Mesenchymal stem cell (in vitro differentiated cells and primary cell): Measurements from ENCODE around the gene SORBS1.
A peak's percentile ranks its signal among the peaks of the same experiment; 100 is the strongest.

Source experiments
- DNase-seq: peaks from one replicate; pipeline ENCODE4 v3.0.0-alpha.2; 2013
- H2AFZ ChIP-seq: one replicate; pipeline ENCODE4 v1.6.1; 2013; ENCODE audit warnings: low read depth, mild to moderate bottlenecking, control low read depth, inconsistent platforms, low read length, moderate library complexity
- H2AK5ac ChIP-seq: 2 replicates; pipeline ENCODE4 v1.6.1; 2013; ENCODE audit warnings: low read length, moderate library complexity, mild to moderate bottlenecking, inconsistent platforms; ENCODE audit not compliant: severe bottlenecking
- H2BK120ac ChIP-seq: one replicate; pipeline ENCODE4 v1.6.1; 2013; ENCODE audit warnings: low read depth, mild to moderate bottlenecking, inconsistent platforms, low read length, moderate library complexity
- H2BK12ac ChIP-seq, 2 experiments: one replicate each; pipeline ENCODE4 v1.6.1; 2013; ENCODE audit warnings: inconsistent platforms in 2 of 2, low read length in 2 of 2, mild to moderate bottlenecking in 2 of 2, moderate library complexity in 2 of 2, control low read depth in 1 of 2
- H2BK15ac ChIP-seq: one replicate; pipeline ENCODE4 v1.6.1; 2013; ENCODE audit warnings: mild to moderate bottlenecking, low read depth, inconsistent platforms; ENCODE audit not compliant: poor library complexity, severe bottlenecking
- H2BK5ac ChIP-seq: 2 replicates; pipeline ENCODE4 v1.6.1; 2013; ENCODE audit warnings: low read depth, mild to moderate bottlenecking, low read length, control low read depth, inconsistent platforms; ENCODE audit not compliant: poor library complexity, severe bottlenecking
- H3K14ac ChIP-seq, 2 experiments: one replicate each; pipeline ENCODE4 v1.6.1; 2013; ENCODE audit warnings: inconsistent platforms in 2 of 2, low read length in 2 of 2, control low read depth in 1 of 2, mild to moderate bottlenecking in 1 of 2, moderate library complexity in 1 of 2
- H3K18ac ChIP-seq, 2 experiments: one replicate each; pipeline ENCODE4 v1.6.1; 2013; ENCODE audit warnings: inconsistent platforms in 2 of 2, low read length in 2 of 2, control low read depth in 1 of 2, low read depth in 1 of 2, mild to moderate bottlenecking in 1 of 2
- H3K23ac ChIP-seq, 2 experiments: one replicate each; pipeline ENCODE4 v1.6.1; 2013; ENCODE audit warnings: inconsistent platforms in 2 of 2, low read length in 2 of 2, mild to moderate bottlenecking in 2 of 2, moderate library complexity in 2 of 2, control low read depth in 1 of 2
- H3K27ac ChIP-seq: 2 replicates; pipeline ENCODE4 v1.5.1; 2013; ENCODE audit warnings: mild to moderate bottlenecking, moderate library complexity, low read length, control low read depth, inconsistent platforms; ENCODE audit not compliant: poor library complexity, severe bottlenecking
- H3K27me3 ChIP-seq, 2 experiments: 2 replicates each; pipeline versions ENCODE4 v1.6.1 to v1.7.0; 2013; ENCODE audit warnings: low read length in 2 of 2, mild to moderate bottlenecking in 2 of 2, moderate library complexity in 2 of 2, control low read depth in 1 of 2, inconsistent platforms in 1 of 2; ENCODE audit not compliant: control insufficient read depth in 1 of 2, insufficient read depth in 1 of 2
- H3K36me3 ChIP-seq, 2 experiments: 2 replicates each; pipeline versions ENCODE4 v1.6.1 to v1.7.0; 2013; ENCODE audit warnings: low read length in 2 of 2, control low read depth in 1 of 2, inconsistent platforms in 1 of 2, low read depth in 1 of 2, mild to moderate bottlenecking in 1 of 2; ENCODE audit not compliant: insufficient read depth in 2 of 2, control insufficient read depth in 1 of 2
- H3K4ac ChIP-seq, 2 experiments: one replicate each; pipeline ENCODE4 v1.6.1; 2013; ENCODE audit warnings: inconsistent platforms in 2 of 2, low read length in 2 of 2, mild to moderate bottlenecking in 2 of 2, moderate library complexity in 2 of 2, control low read depth in 1 of 2, low read depth in 1 of 2
- H3K4me1 ChIP-seq: 2 replicates; pipeline ENCODE4 v1.6.1; 2013; ENCODE audit warnings: low read depth, low read length, control low read depth; ENCODE audit not compliant: control insufficient read depth, insufficient read depth
- H3K4me2 ChIP-seq: 2 replicates; pipeline ENCODE4 v1.6.1; 2013; ENCODE audit warnings: low read length, mild to moderate bottlenecking, inconsistent platforms; ENCODE audit not compliant: poor library complexity, severe bottlenecking
- H3K4me3 ChIP-seq, 2 experiments: 2 replicates each; pipeline versions ENCODE4 v1.5.1 to v1.7.0; 2013; ENCODE audit warnings: low read length in 2 of 2, mild to moderate bottlenecking in 2 of 2, control low read depth in 1 of 2, low read depth in 1 of 2; ENCODE audit not compliant: insufficient read depth in 1 of 2
- H3K79me1 ChIP-seq: replicated peaks from 2 replicates; pipeline ENCODE4 v1.6.1; 2013; ENCODE audit warnings: mild to moderate bottlenecking, control low read depth, low read length, inconsistent platforms; ENCODE audit not compliant: poor library complexity, severe bottlenecking
- H3K9ac ChIP-seq: 2 replicates; pipeline ENCODE4 v1.7.0; 2013; ENCODE audit warnings: mild to moderate bottlenecking, low read length, moderate library complexity
- H3K9me3 ChIP-seq: 2 replicates; pipeline ENCODE4 v1.7.0; 2013; ENCODE audit warnings: mild to moderate bottlenecking, low read length; ENCODE audit not compliant: control insufficient read depth
- H4K8ac ChIP-seq: one replicate; pipeline ENCODE4 v1.6.1; 2013; ENCODE audit warnings: inconsistent platforms, mild to moderate bottlenecking, low read length, moderate library complexity
- H4K91ac ChIP-seq: one replicate; pipeline ENCODE4 v1.6.1; 2013; ENCODE audit warnings: mild to moderate bottlenecking, low read length, inconsistent platforms
- WGBS: methylation state at CpG from one replicate; pipeline ENCODE4 v1.1.7; 2013; ENCODE audit warnings: mixed read lengths; 5-methylcytosine and 5-hydroxymethylcytosine counted together

Gene SORBS1

GRCh38 chr10:95522117-95522516, 39.1 kb downstream of the SORBS1 start:
- H3K4me3 ChIP-seq: no peak overlapping the region
- no peak overlapping the region for H2BK12ac ChIP-seq
- no peak overlapping the region for H4K91ac ChIP-seq
- no peak overlapping the region for H3K18ac ChIP-seq
- H4K8ac ChIP-seq: no peak overlapping the region
- H2AFZ ChIP-seq: no peak overlapping the region
- peaks cover 12% of the 10 kb centered on the region for H3K4me1 ChIP-seq
- H3K79me1 ChIP-seq: no peaks in the 10 kb centered on the region
- WGBS: 83% methylated on average over 2 of the region's 2 CpGs
- no peak overlapping the region for H3K14ac ChIP-seq
- no peak overlapping the region for H3K4ac ChIP-seq
- H3K4me2 ChIP-seq: no peak overlapping the region
- no peaks in the 10 kb centered on the region for H3K36me3 ChIP-seq
- H2AK5ac ChIP-seq: no peak overlapping the region
- H3K23ac ChIP-seq: no peak overlapping the region
- no peak overlapping the region for H3K27ac ChIP-seq
- DNase-seq: no peak
- H2BK5ac ChIP-seq: no peak overlapping the region
- H2BK15ac ChIP-seq: no peak overlapping the region
- no peaks in the 10 kb centered on the region for H3K9me3 ChIP-seq
- no peak overlapping the region for H3K9ac ChIP-seq
- H2BK120ac ChIP-seq: no peak overlapping the region
- peaks cover 0 to 8% of the 10 kb centered on the region in 2 experiments for H3K27me3 ChIP-seq

GRCh38 chr10:95520617-95521016, 40.6 kb downstream of the SORBS1 start:
- WGBS: no CpG with 5 or more reads among the region's 1 CpG
- no peak overlapping the region for H3K14ac ChIP-seq

GRCh38 chr10:95518455-95519452, 42.4 kb downstream of the SORBS1 start:
- no peak overlapping the region for H4K8ac ChIP-seq
- no peaks in the 10 kb centered on the region for H3K36me3 ChIP-seq
- H2AFZ ChIP-seq: no peak overlapping the region
- H3K9ac ChIP-seq: no peak overlapping the region
- no peak overlapping the region for H3K4ac ChIP-seq
- H2BK15ac ChIP-seq: no peak overlapping the region
- peaks cover 0 to 2% of the 10 kb centered on the region in 2 experiments for H3K27me3 ChIP-seq
- no peak overlapping the region for H3K14ac ChIP-seq
- no peak overlapping the region for H2BK12ac ChIP-seq
- H3K18ac ChIP-seq: no peak overlapping the region
- peak overlapping the region; percentile 87 for H3K27ac ChIP-seq
- no peak for DNase-seq
- no peak overlapping the region for H4K91ac ChIP-seq
- H3K4me2 ChIP-seq: no peak overlapping the region
- H2BK120ac ChIP-seq: no peak overlapping the region
- no peak overlapping the region for H3K23ac ChIP-seq
- H3K4me3 ChIP-seq: no peak overlapping the region
- no peak overlapping the region for H2BK5ac ChIP-seq
- peak overlapping the region; percentile 78 for H2AK5ac ChIP-seq
- H3K4me1 ChIP-seq: peaks cover 12% of the 10 kb centered on the region
- H3K79me1 ChIP-seq: no peaks in the 10 kb centered on the region
- no peaks in the 10 kb centered on the region for H3K9me3 ChIP-seq
- 69% methylated on average over 4 of the region's 8 CpGs for WGBS

More at GRCh38 chr10:95520617-95521016, 40.6 kb downstream of the SORBS1 start:
- no peak for DNase-seq
- Histone ChIP-seq H3K4me3 (no peak overlapping the region), H3K79me1 (no peaks in the 10 kb centered on the region), H4K8ac (no peak overlapping the region), H3K4me2 (no peak overlapping the region), H2BK5ac (no peak overlapping the region), H3K27ac (no peak overlapping the region), H2BK15ac (no peak overlapping the region), H3K4ac (no peak overlapping the region), H3K4me1 (peaks cover 12% of the 10 kb centered on the region), H3K36me3 (no peaks in the 10 kb centered on the region), H3K18ac (no peak overlapping the region), H3K9me3 (no peaks in the 10 kb centered on the region), H2BK120ac (no peak overlapping the region), H3K23ac (no peak overlapping the region), H2AK5ac (no peak overlapping the region), H2BK12ac (no peak overlapping the region), H3K27me3 (peaks cover 0 to 8% of the 10 kb centered on the region in 2 experiments), H4K91ac (no peak overlapping the region), H3K9ac (no peak overlapping the region), H2AFZ (no peak overlapping the region)

GRCh38 chr10:95517536-95518454, 43.4 kb downstream of the SORBS1 start:
- Histone ChIP-seq H3K9me3 (no peaks in the 10 kb centered on the region), H3K36me3 (no peaks in the 10 kb centered on the region), H3K27me3 (no peaks in the 10 kb centered on the region), H2BK5ac (no peak overlapping the region), H3K4ac (no peak overlapping the region), H3K4me2 (no peak overlapping the region), H3K14ac (no peak overlapping the region), H4K91ac (no peak overlapping the region), H3K18ac (no peak overlapping the region), H2BK12ac (no peak overlapping the region), H3K79me1 (no peaks in the 10 kb centered on the region), H3K4me3 (no peak overlapping the region), H2BK120ac (no peak overlapping the region), H3K9ac (no peak overlapping the region), H3K4me1 (peaks cover 13% of the 10 kb centered on the region), H4K8ac (no peak overlapping the region), H3K23ac (no peak overlapping the region), H3K27ac (peak overlapping the region; percentile 87), H2AFZ (no peak overlapping the region), H2BK15ac (no peak overlapping the region), H2AK5ac (peak overlapping the region; percentile 28)
- DNase-seq: peak; percentile 29
- 40% methylated on average over 4 of the region's 5 CpGs for WGBS
